GM21576 (cell line): ENCODE measurements around the gene CD2.
"Not testable (repeated sequence)": the region's sequence is repeated elsewhere in the genome, so short reads cannot be mapped to it uniquely, and the experiment has no call there.

Experiments used
- ATAC-seq: cut with Tn5 transposase; IDR thresholded peaks from one replicate; pipeline ENCODE4 v1.9.1; 2021; ENCODE audit warnings: mild to moderate bottlenecking, moderate library complexity; ENCODE audit not compliant: unreplicated experiment

Gene CD2

GRCh38 chr1:116731439-116731838 is 22.8 kb upstream of the CD2 start:
- ATAC-seq: no peak

- no peak for ATAC-seq
Measured at GRCh38 chr1:116732726-116733125, 21.5 kb upstream of the CD2 start.

- ATAC-seq: no peak
Measured at GRCh38 chr1:116733476-116734365, 20.5 kb upstream of the CD2 start.

GRCh38 chr1:116735246-116735645 is 19.0 kb upstream of the CD2 start:
- no peak for ATAC-seq

- ATAC-seq: peak; percentile 52
Measured at GRCh38 chr1:116737020-116737854, 17.0 kb upstream of the CD2 start.

GRCh38 chr1:116737855-116738321 is 16.3 kb upstream of the CD2 start:
- ATAC-seq: peak; percentile 31

GRCh38 chr1:116738673-116739370 is 15.4 kb upstream of the CD2 start:
- ATAC-seq: peak; percentile 49

- no peak for ATAC-seq
Measured at GRCh38 chr1:116739371-116740012, 14.7 kb upstream of the CD2 start.

- no peak for ATAC-seq
Measured at GRCh38 chr1:116740296-116740695, 13.9 kb upstream of the CD2 start.

GRCh38 chr1:116740746-116741145 is 13.5 kb upstream of the CD2 start:
- no peak for ATAC-seq

- no peak for ATAC-seq
Measured at GRCh38 chr1:116741836-116742565, 12.2 kb upstream of the CD2 start.

- no peak for ATAC-seq
Measured at GRCh38 chr1:116743535-116743934, 10.7 kb upstream of the CD2 start.

GRCh38 chr1:116748272-116748671 is 6.0 kb upstream of the CD2 start:
- ATAC-seq: no peak

- ATAC-seq: no peak
Measured at GRCh38 chr1:116751146-116751545, 3.1 kb upstream of the CD2 start.

- ATAC-seq: no peak
Measured at GRCh38 chr1:116751621-116752020, 2.6 kb upstream of the CD2 start.

GRCh38 chr1:116753312-116753711 is 918 bp upstream of the CD2 start:
- no peak for ATAC-seq

- ATAC-seq: no peak
Measured at GRCh38 chr1:116755066-116755465, 836 bp downstream of the CD2 start.

GRCh38 chr1:116755681-116756080 is 1.5 kb downstream of the CD2 start:
- no peak for ATAC-seq

GRCh38 chr1:116756092-116756491 is 1.9 kb downstream of the CD2 start:
- ATAC-seq: not testable (repeated sequence)

- ATAC-seq: not testable (repeated sequence)
Measured at GRCh38 chr1:116758456-116758815, 4.2 kb downstream of the CD2 start.
